Psoas muscle (tissue), 8 donors: ENCODE data around the gene PCDHA9. TPM values are rescaled to one million over a fixed set of nuclear protein-coding genes. Genes with fewer than 3 reads are reported as not detected.

Experiments used
- ATAC-seq, 4 donors: fragments of 200-7000 bp; cut with Tn5 transposase; one replicate each; pipeline ENCODE4 v1.9.1; 2020; ENCODE audit warnings: moderate library complexity in 3 of 4, mild to moderate bottlenecking in 2 of 4
- DNase-seq, 2 donors: peaks; one replicate each; pipeline ENCODE4 v3.0.0-alpha.2; 2020
- H3K27ac ChIP-seq: fragments of 200-600 bp; one replicate; pipeline ENCODE4 v1.8.0; 2022
- H3K27me3 ChIP-seq, 3 donors: fragments of 200-600 bp in 1 of 3; one replicate each; pipeline versions ENCODE4 v1.6.1 to v1.8.0; 2013 to 2022; ENCODE audit warnings: low read length in 2 of 3, mild to moderate bottlenecking in 2 of 3, moderate library complexity in 1 of 3; ENCODE audit not compliant: insufficient read depth in 3 of 3
- H3K36me3 ChIP-seq, 2 donors: fragments of 200-600 bp in 1 of 2; one replicate each; pipeline versions ENCODE4 v1.6.1 to v1.8.0; 2013 to 2022; ENCODE audit warnings: low read depth in 1 of 2, mild to moderate bottlenecking in 1 of 2, moderate library complexity in 1 of 2; ENCODE audit not compliant: insufficient read depth in 1 of 2
- H3K4me1 ChIP-seq: fragments of 200-600 bp; one replicate; pipeline ENCODE4 v1.8.0; 2022
- H3K4me3 ChIP-seq: fragments of 200-600 bp; one replicate; pipeline ENCODE4 v1.8.0; 2022; ENCODE audit warnings: mild to moderate bottlenecking
- H3K9me3 ChIP-seq: fragments of 200-600 bp; one replicate; pipeline ENCODE4 v1.8.0; 2022
- WGBS, 3 donors: extraction: QIAGEN DNeasy Blood & Tissue Kit; methylation state at CpG; one replicate each; pipeline versions ENCODE4 v1.1.6 to v1.1.7; 2013; 5-methylcytosine and 5-hydroxymethylcytosine counted together
- intact Hi-C, 2 donors: fragments of 100-400 bp; cut with DNase I; formaldehyde crosslinking; loops; one replicate each; pipeline versions ENCODE4 v1.11.0 to v1.14.2; 2022
- polyA plus RNA-seq, 3 donors: library from polyadenylated mRNA; stranded (reverse); fragments of 200-250 nt; gene quantifications; one replicate each; pipeline ENCODE4 v1.2.3, GENCODE V29; 2013
- total RNA-seq, 4 donors: library from RNA; stranded (reverse); fragmentation: NEBNext Ultra II Directional in 2 of 4; extraction: Animal tissue kit (Norgen Biotek cat#: 25700) in 2 of 4; gene quantifications; one replicate each; pipeline versions ENCODE4 v1.2.1 to v1.2.4, GENCODE V29; 2021 to 2023
- TF ChIP-seq, protein P1 (sequence below): fragments of 200-600 bp; IDR thresholded peaks from one replicate; pipeline ENCODE4 v1.8.0; 2022; ENCODE audit warnings: antibody characterized with exemption
- donor health status: healthy with polysubstance abuse.
- donor health status: DM: no; HTN: no; CAD: no; lungs with moderate emphysema.
- donor health status: Bipolar disorder and iron deficiency.
- donor health status: healthy.
- donor health status: DM: yes; HTN: yes; CAD: no.
- donor health status: DM: no; HTN: no; CAD: no.
- donor health status: DM: no; HTN: no; CAD: no.
- donor health status: DM: yes; HTN: yes; CAD: no.

The PCDHA9 gene
- total and polyA plus RNA-seq, 7 donors = 0.01 to 0.04 TPM; not detected in 5

DNA sequence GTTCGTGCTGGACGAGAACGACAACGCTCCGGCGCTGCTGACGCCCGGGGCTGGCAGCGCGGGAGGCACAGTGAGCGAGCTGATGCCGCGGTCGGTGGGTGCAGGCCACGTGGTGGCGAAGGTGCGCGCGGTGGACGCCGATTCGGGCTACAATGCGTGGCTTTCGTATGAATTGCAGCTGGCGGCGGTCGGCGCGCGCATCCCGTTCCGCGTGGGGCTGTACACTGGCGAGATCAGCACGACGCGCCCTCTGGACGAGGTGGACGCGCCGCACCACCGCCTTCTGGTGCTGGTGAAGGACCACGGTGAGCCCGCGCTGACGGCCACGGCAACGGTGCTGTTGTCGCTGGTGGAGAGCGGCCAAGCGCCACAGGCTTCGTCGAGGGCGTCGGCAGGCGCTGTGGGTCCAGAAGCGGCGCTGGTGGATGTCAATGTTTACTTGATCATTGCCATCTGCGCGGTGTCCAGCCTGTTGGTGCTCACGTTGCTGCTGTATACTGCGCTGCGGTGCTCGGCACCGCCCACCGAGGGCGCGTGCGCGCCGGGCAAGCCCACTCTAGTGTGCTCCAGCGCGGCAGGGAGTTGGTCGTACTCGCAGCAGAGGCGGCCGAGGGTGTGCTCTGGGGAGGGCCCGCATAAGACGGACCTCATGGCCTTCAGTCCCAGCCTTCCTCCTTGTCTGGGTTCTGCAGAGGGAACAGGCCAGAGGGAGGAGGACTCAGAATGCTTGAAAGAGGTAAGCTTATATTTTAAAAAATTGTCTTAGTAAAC is 35.9 kb downstream of the PCDHA9 start:
- Histone ChIP-seq H3K27ac (no peak overlapping the region), H3K4me1 (no peaks in the 10 kb centered on the region), H3K36me3 (no peaks in the 10 kb centered on the region), H3K9me3 (no peaks in the 10 kb centered on the region), H3K27me3 (peaks cover 0 to 8% (median 2%) of the 10 kb centered on the region in 3 donors), H3K4me3 (no peak overlapping the region)
- intact Hi-C loops = no loop called here
- ATAC-seq = no peak
- TF ChIP-seq, protein P1, sequence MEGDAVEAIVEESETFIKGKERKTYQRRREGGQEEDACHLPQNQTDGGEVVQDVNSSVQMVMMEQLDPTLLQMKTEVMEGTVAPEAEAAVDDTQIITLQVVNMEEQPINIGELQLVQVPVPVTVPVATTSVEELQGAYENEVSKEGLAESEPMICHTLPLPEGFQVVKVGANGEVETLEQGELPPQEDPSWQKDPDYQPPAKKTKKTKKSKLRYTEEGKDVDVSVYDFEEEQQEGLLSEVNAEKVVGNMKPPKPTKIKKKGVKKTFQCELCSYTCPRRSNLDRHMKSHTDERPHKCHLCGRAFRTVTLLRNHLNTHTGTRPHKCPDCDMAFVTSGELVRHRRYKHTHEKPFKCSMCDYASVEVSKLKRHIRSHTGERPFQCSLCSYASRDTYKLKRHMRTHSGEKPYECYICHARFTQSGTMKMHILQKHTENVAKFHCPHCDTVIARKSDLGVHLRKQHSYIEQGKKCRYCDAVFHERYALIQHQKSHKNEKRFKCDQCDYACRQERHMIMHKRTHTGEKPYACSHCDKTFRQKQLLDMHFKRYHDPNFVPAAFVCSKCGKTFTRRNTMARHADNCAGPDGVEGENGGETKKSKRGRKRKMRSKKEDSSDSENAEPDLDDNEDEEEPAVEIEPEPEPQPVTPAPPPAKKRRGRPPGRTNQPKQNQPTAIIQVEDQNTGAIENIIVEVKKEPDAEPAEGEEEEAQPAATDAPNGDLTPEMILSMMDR = no peak
- WGBS, 3 donors = 28 to 41% (median 40%) methylated on average over 74 to 79 of the region's 79 CpGs
- no peak for DNase-seq

Other genes with a start within 250 kb of the PCDHA9 start
- gene CD14, start 215.2 kb upstream of the PCDHA9 start, total RNA-seq = 10 to 100 TPM; 13.9 to 43.9 (median 18.0) TPM
- 1 to 10 TPM; 4.9 to 9.0 (median 7.3) TPM for gene CD14, start 215.2 kb upstream of the PCDHA9 start, polyA plus RNA-seq
- 1 to 10 TPM; 3.6 to 4.9 (median 4.1) TPM for gene TMCO6, start 208.9 kb upstream of the PCDHA9 start, total RNA-seq
- gene TMCO6, start 208.9 kb upstream of the PCDHA9 start, polyA plus RNA-seq = 1 to 10 TPM; 5.2 to 8.1 (median 6.4) TPM
- gene NDUFA2, start 200.8 kb upstream of the PCDHA9 start, total RNA-seq = 100 to 1,000 TPM in 2 of 4 donors, 10 to 100 TPM in 2; 82.6 to 136 (median 113) TPM
- gene NDUFA2, start 200.8 kb upstream of the PCDHA9 start, polyA plus RNA-seq = 100 to 1,000 TPM; 216 to 276 (median 252) TPM
- gene IK, start 200.6 kb upstream of the PCDHA9 start, total RNA-seq = 10 to 100 TPM; 74.8 to 99.2 (median 83.4) TPM
- 100 to 1,000 TPM in 1 of 3 donors, 10 to 100 TPM in 2; 96.5 to 169 (median 98.3) TPM for gene IK, start 200.6 kb upstream of the PCDHA9 start, polyA plus RNA-seq
- 10 to 100 TPM in 3 of 4 donors, 1 to 10 TPM in 1; 9.9 to 20.9 (median 13.3) TPM for gene WDR55, start 183.5 kb upstream of the PCDHA9 start, total RNA-seq
- 10 to 100 TPM; 12.3 to 33.4 (median 26.9) TPM for gene WDR55, start 183.5 kb upstream of the PCDHA9 start, polyA plus RNA-seq
- 1 to 10 TPM in 2 of 4 donors, under 1 TPM in 2; 0.30 to 1.3 (median 0.87) TPM for gene DND1, start 174.8 kb upstream of the PCDHA9 start, total RNA-seq
- gene DND1, start 174.8 kb upstream of the PCDHA9 start, polyA plus RNA-seq = 1 to 10 TPM in 1 of 3 donors, under 1 TPM in 2; 0.37 to 1.5 (median 0.61) TPM
- 10 to 100 TPM; 29.5 to 48.1 (median 38.9) TPM for gene HARS1, start 157.0 kb upstream of the PCDHA9 start, total RNA-seq
- 10 to 100 TPM; 39.1 to 58.0 (median 45.2) TPM for gene HARS1, start 157.0 kb upstream of the PCDHA9 start, polyA plus RNA-seq
- gene HARS2, start 156.9 kb upstream of the PCDHA9 start, total RNA-seq = 10 to 100 TPM; 19.8 to 35.1 (median 23.2) TPM
- 10 to 100 TPM; 23.8 to 40.9 (median 38.0) TPM for gene HARS2, start 156.9 kb upstream of the PCDHA9 start, polyA plus RNA-seq
- 10 to 100 TPM; 44.7 to 54.5 (median 47.5) TPM for gene ZMAT2, start 147.9 kb upstream of the PCDHA9 start, total RNA-seq
- gene ZMAT2, start 147.9 kb upstream of the PCDHA9 start, polyA plus RNA-seq = 100 to 1,000 TPM in 1 of 3 donors, 10 to 100 TPM in 2; 78.0 to 136 (median 81.4) TPM
- gene PCDHA1, start 62.2 kb upstream of the PCDHA9 start, total RNA-seq = under 1 TPM in 1 of 4 donors, not detected in 3; 0.10 TPM
- gene PCDHA1, start 62.2 kb upstream of the PCDHA9 start, polyA plus RNA-seq = not detected
- gene PCDHA2, start 53.5 kb upstream of the PCDHA9 start, total RNA-seq = under 1 TPM in 1 of 4 donors, not detected in 3; 0.18 TPM
- gene PCDHA2, start 53.5 kb upstream of the PCDHA9 start, polyA plus RNA-seq = not detected
- under 1 TPM in 1 of 4 donors, not detected in 3; 0.12 TPM for gene PCDHA3, start 47.3 kb upstream of the PCDHA9 start, total RNA-seq
- under 1 TPM in 1 of 3 donors, not detected in 2; 0.03 TPM for gene PCDHA3, start 47.3 kb upstream of the PCDHA9 start, polyA plus RNA-seq
- gene PCDHA4, start 41.3 kb upstream of the PCDHA9 start, total RNA-seq = under 1 TPM in 2 of 4 donors, not detected in 2; 0.06 to 0.08 TPM
- under 1 TPM; 0.01 to 0.06 (median 0.01) TPM for gene PCDHA4, start 41.3 kb upstream of the PCDHA9 start, polyA plus RNA-seq
- gene PCDHA5, start 26.8 kb upstream of the PCDHA9 start, total RNA-seq = not detected
- under 1 TPM in 1 of 3 donors, not detected in 2; 0.01 TPM for gene PCDHA5, start 26.8 kb upstream of the PCDHA9 start, polyA plus RNA-seq
- not detected for gene PCDHA6, start 20.4 kb upstream of the PCDHA9 start, total RNA-seq
- not detected for gene PCDHA6, start 20.4 kb upstream of the PCDHA9 start, polyA plus RNA-seq
- under 1 TPM in 1 of 4 donors, not detected in 3; 0.08 TPM for gene PCDHA7, start 14.1 kb upstream of the PCDHA9 start, total RNA-seq
- under 1 TPM in 2 of 3 donors, not detected in 1; 0.01 to 0.07 TPM for gene PCDHA7, start 14.1 kb upstream of the PCDHA9 start, polyA plus RNA-seq
- under 1 TPM in 1 of 4 donors, not detected in 3; 0.12 TPM for gene PCDHA8, start 7.2 kb upstream of the PCDHA9 start, total RNA-seq
- under 1 TPM in 1 of 3 donors, not detected in 2; 0.01 TPM for gene PCDHA8, start 7.2 kb upstream of the PCDHA9 start, polyA plus RNA-seq
- under 1 TPM in 2 of 4 donors, not detected in 2; 0.11 to 0.12 TPM for gene PCDHA10, start 7.5 kb downstream of the PCDHA9 start, total RNA-seq
- under 1 TPM in 1 of 3 donors, not detected in 2; 0.05 TPM for gene PCDHA10, start 7.5 kb downstream of the PCDHA9 start, polyA plus RNA-seq
- gene PCDHA11, start 20.6 kb downstream of the PCDHA9 start, total RNA-seq = under 1 TPM in 1 of 4 donors, not detected in 3; 0.06 TPM
- gene PCDHA11, start 20.6 kb downstream of the PCDHA9 start, polyA plus RNA-seq = under 1 TPM in 2 of 3 donors, not detected in 1; 0.01 to 0.03 TPM
- not detected for gene PCDHA12, start 26.9 kb downstream of the PCDHA9 start, total RNA-seq
- under 1 TPM in 2 of 3 donors, not detected in 1; 0.01 to 0.06 TPM for gene PCDHA12, start 26.9 kb downstream of the PCDHA9 start, polyA plus RNA-seq
- not detected for gene PCDHA13, start 33.7 kb downstream of the PCDHA9 start, total RNA-seq
- not detected for gene PCDHA13, start 33.7 kb downstream of the PCDHA9 start, polyA plus RNA-seq
- under 1 TPM; 0.07 to 0.36 (median 0.10) TPM for gene PCDHAC1, start 77.9 kb downstream of the PCDHA9 start, total RNA-seq
- gene PCDHAC1, start 77.9 kb downstream of the PCDHA9 start, polyA plus RNA-seq = under 1 TPM in 1 of 3 donors, not detected in 2; 0.01 TPM
- under 1 TPM; 0.11 to 0.62 (median 0.16) TPM for gene PCDHAC2, start 118.1 kb downstream of the PCDHA9 start, total RNA-seq
- under 1 TPM in 2 of 3 donors, not detected in 1; 0.01 to 0.03 TPM for gene PCDHAC2, start 118.1 kb downstream of the PCDHA9 start, polyA plus RNA-seq
- under 1 TPM in 1 of 4 donors, not detected in 3; 0.06 TPM for gene PCDHB1, start 203.0 kb downstream of the PCDHA9 start, total RNA-seq
- under 1 TPM in 1 of 3 donors, not detected in 2; 0.01 TPM for gene PCDHB1, start 203.0 kb downstream of the PCDHA9 start, polyA plus RNA-seq
- gene PCDHB2, start 246.2 kb downstream of the PCDHA9 start, total RNA-seq = 1 to 10 TPM in 2 of 4 donors, under 1 TPM in 2; 0.88 to 1.6 (median 1.2) TPM
- under 1 TPM; 0.30 to 0.61 (median 0.31) TPM for gene PCDHB2, start 246.2 kb downstream of the PCDHA9 start, polyA plus RNA-seq